ENCODE results near the gene MACROH2A2.

DNA sequence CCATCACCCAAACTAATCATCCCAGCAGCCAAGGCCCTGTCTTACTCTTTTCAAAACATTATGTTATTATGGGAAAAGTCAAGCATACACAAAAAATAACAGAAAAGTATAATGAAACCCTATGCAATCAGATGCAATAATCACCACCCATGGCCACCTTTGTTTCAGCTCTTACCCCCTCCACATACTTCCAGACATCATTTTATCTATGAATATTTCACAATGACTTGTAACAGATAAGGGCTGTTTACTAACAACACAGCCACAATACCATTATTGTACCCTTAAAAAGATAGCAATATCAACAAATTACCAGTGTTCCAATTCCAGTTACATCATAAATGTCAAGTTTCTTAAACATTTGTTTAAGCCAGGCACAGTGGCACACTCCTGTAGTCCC is 44.8 kb downstream of the MACROH2A2 start:
- TF ChIP-seq CTCF (IDR thresholded peaks at IDR 0.05 in 8 of 11, conservative IDR thresholded peaks at IDR 0.05 in 3 of 11) (no peak), POLR2A (IDR thresholded peaks at IDR 0.05) (no peak)
